H1 (cell line): ENCODE measurements around the gene DPYSL3.

Experiments used
- USF2 ChIP-seq: IDR thresholded peaks from 2 replicates; pipeline ENCODE4 v1.6.1; 2011; ENCODE audit warnings: low read length, improper control_type of control experiment
- TF ChIP-seq, protein P1 (sequence below): IDR thresholded peaks from 2 replicates; pipeline ENCODE4 v1.6.1; 2012; ENCODE audit warnings: inconsistent platforms

DNA sequence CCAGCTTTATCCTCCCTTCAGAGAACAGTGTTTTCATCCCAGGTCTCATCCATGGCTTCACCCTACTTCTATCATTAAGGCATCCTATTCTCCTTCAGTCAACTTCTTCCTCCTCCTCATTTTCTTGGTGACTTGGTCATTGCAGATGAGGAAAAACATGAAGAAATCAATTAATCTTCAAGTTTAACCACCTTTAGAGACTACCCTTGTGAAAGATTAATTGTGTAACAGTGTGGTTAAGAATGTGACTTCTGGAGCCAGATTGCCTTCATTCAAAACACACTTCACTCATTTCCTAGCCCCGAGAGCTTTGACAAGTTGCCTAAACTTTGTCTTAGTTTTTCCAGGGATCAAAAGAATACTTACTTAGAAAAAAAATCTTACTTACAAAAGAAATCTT, 165.0 kb downstream of the DPYSL3 start:
- TF ChIP-seq, protein P1, sequence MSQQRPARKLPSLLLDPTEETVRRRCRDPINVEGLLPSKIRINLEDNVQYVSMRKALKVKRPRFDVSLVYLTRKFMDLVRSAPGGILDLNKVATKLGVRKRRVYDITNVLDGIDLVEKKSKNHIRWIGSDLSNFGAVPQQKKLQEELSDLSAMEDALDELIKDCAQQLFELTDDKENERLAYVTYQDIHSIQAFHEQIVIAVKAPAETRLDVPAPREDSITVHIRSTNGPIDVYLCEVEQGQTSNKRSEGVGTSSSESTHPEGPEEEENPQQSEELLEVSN, result no peak
- TF ChIP-seq USF2, result no peak
